HEK293 (cell line): Measurements from ENCODE around the gene CORO2B.

ENCODE experiments used
- CTCF ChIA-PET: fragments of 350-600 bp; formaldehyde crosslinking; extraction: SDS; loops from one replicate; lab custom pipeline; 2021; ENCODE audit warnings: antibody characterized with exemption; lab: Yijun Ruan, JAX
- POLR2A ChIA-PET: fragments of 300-600 bp; formaldehyde crosslinking; extraction: SDS; loops from one replicate; lab custom pipeline; 2020; ENCODE audit warnings: antibody characterized with exemption, inconsistent platforms; lab: Yijun Ruan, JAX
- H3K27ac ChIP-seq: fragments of 200-500 bp; sonication (Bioruptor generic); 2 replicates; pipeline ENCODE4 v1.5.1; 2014; ENCODE audit warnings: low read depth, low read length, control low read depth, inconsistent platforms; ENCODE audit errors: extremely low read depth
- H3K36me3 ChIP-seq, 2 experiments: fragments of 200-500 bp in 1 of 2; sonication (Bioruptor generic) in 1 of 2; 1 replicate in 1 of 2; 2 replicates in 1 of 2; pipeline ENCODE4 v1.5.1; 2014 to 2017; ENCODE audit warnings: inconsistent platforms in 2 of 2, low read length in 2 of 2; ENCODE audit not compliant: control insufficient read depth in 2 of 2, insufficient read depth in 1 of 2
- H3K4me1 ChIP-seq: fragments of 200-500 bp; sonication (Bioruptor generic); 2 replicates; pipeline ENCODE4 v1.5.1; 2014; ENCODE audit warnings: mild to moderate bottlenecking, low read length, inconsistent platforms; ENCODE audit not compliant: control insufficient read depth, insufficient read depth
- H3K4me3 ChIP-seq: 2 replicates; pipeline ENCODE4 v1.5.1; 2011; ENCODE audit warnings: low read depth, mild to moderate bottlenecking, control low read depth, low read length, moderate library complexity
- H3K9me3 ChIP-seq: fragments of 200-500 bp; sonication (Bioruptor generic); 2 replicates; pipeline ENCODE4 v1.5.1; 2014; ENCODE audit warnings: low read depth, low read length, inconsistent platforms; ENCODE audit not compliant: control insufficient read depth, insufficient read depth
- SALL2 ChIP-seq: fragments of 450-650 bp; formaldehyde crosslinking; IDR thresholded peaks from 2 replicates; pipeline ENCODE4 v1.5.0; 2017; ENCODE audit warnings: missing biosample characterization, mild to moderate bottlenecking, missing genetic modification characterization, borderline replicate concordance
- SETDB1 ChIP-seq: IDR thresholded peaks from one replicate; pipeline ENCODE4 v1.6.1; 2017; ENCODE audit warnings: mild to moderate bottlenecking, low read length, moderate library complexity, mixed read lengths; ENCODE audit not compliant: insufficient read length
- SP7 ChIP-seq: fragments of 450-650 bp; formaldehyde crosslinking; IDR thresholded peaks from 2 replicates; pipeline ENCODE4 v1.5.1; 2016; ENCODE audit warnings: missing biosample characterization, missing genetic modification characterization
- ZBTB1 ChIP-seq: fragments of 450-650 bp; formaldehyde crosslinking; IDR thresholded peaks from 2 replicates; pipeline ENCODE4 v1.5.1; 2016; ENCODE audit warnings: missing biosample characterization, missing genetic modification characterization
- ZBTB6 ChIP-seq: fragments of 450-650 bp; formaldehyde crosslinking; IDR thresholded peaks from 2 replicates; pipeline ENCODE4 v1.5.1; 2017; ENCODE audit warnings: missing biosample characterization, missing genetic modification characterization
- ZNF140 ChIP-seq: fragments of 450-650 bp; formaldehyde crosslinking; IDR thresholded peaks from 2 replicates; pipeline ENCODE4 v1.5.1; 2016; ENCODE audit warnings: missing biosample characterization, missing genetic modification characterization
- ZNF211 ChIP-seq: fragments of 450-650 bp; formaldehyde crosslinking; IDR thresholded peaks from 2 replicates; pipeline ENCODE4 v1.5.1; 2016; ENCODE audit warnings: low read depth, missing biosample characterization, missing genetic modification characterization
- ZNF214 ChIP-seq: fragments of 450-650 bp; formaldehyde crosslinking; IDR thresholded peaks from 2 replicates; pipeline ENCODE4 v1.5.1; 2017; ENCODE audit warnings: missing biosample characterization, mild to moderate bottlenecking, missing genetic modification characterization, borderline replicate concordance
- ZNF280C ChIP-seq: fragments of 450-650 bp; formaldehyde crosslinking; IDR thresholded peaks from 2 replicates; pipeline ENCODE4 v1.5.1; 2016; ENCODE audit warnings: missing biosample characterization, missing genetic modification characterization
- ZNF292 ChIP-seq: fragments of 450-650 bp; formaldehyde crosslinking; IDR thresholded peaks from 2 replicates; pipeline ENCODE4 v1.5.1; 2016; ENCODE audit warnings: low read depth, missing biosample characterization, missing genetic modification characterization, borderline replicate concordance
- ZNF548 ChIP-seq: fragments of 450-650 bp; formaldehyde crosslinking; IDR thresholded peaks from 2 replicates; pipeline ENCODE4 v1.5.1; 2016; ENCODE audit warnings: missing biosample characterization, missing genetic modification characterization
- ZNF768 ChIP-seq: fragments of 450-650 bp; formaldehyde crosslinking; IDR thresholded peaks from 2 replicates; pipeline ENCODE4 v1.5.1; 2018; ENCODE audit warnings: missing biosample characterization, mild to moderate bottlenecking, missing genetic modification characterization
- ZNF830 ChIP-seq: fragments of 450-650 bp; IDR thresholded peaks from 2 replicates; pipeline ENCODE4 v1.5.0; 2018; ENCODE audit warnings: missing biosample characterization, missing genetic modification characterization, low read depth, mild to moderate bottlenecking, moderate library complexity
- ZSCAN23 ChIP-seq: fragments of 450-650 bp; formaldehyde crosslinking; IDR thresholded peaks from 2 replicates; pipeline ENCODE4 v1.5.1; 2016; ENCODE audit warnings: missing biosample characterization, missing genetic modification characterization
- TF ChIP-seq, protein P1 (sequence below): fragments of 450-650 bp; formaldehyde crosslinking; IDR thresholded peaks from 2 replicates; pipeline ENCODE4 v1.5.1; 2016; ENCODE audit warnings: missing biosample characterization, missing genetic modification characterization
- TF ChIP-seq, protein P2 (sequence below): fragments of 450-650 bp; formaldehyde crosslinking; IDR thresholded peaks from 2 replicates; pipeline ENCODE4 v1.5.1; 2017; ENCODE audit warnings: missing biosample characterization, mild to moderate bottlenecking, missing genetic modification characterization, moderate library complexity

Gene CORO2B

DNA sequence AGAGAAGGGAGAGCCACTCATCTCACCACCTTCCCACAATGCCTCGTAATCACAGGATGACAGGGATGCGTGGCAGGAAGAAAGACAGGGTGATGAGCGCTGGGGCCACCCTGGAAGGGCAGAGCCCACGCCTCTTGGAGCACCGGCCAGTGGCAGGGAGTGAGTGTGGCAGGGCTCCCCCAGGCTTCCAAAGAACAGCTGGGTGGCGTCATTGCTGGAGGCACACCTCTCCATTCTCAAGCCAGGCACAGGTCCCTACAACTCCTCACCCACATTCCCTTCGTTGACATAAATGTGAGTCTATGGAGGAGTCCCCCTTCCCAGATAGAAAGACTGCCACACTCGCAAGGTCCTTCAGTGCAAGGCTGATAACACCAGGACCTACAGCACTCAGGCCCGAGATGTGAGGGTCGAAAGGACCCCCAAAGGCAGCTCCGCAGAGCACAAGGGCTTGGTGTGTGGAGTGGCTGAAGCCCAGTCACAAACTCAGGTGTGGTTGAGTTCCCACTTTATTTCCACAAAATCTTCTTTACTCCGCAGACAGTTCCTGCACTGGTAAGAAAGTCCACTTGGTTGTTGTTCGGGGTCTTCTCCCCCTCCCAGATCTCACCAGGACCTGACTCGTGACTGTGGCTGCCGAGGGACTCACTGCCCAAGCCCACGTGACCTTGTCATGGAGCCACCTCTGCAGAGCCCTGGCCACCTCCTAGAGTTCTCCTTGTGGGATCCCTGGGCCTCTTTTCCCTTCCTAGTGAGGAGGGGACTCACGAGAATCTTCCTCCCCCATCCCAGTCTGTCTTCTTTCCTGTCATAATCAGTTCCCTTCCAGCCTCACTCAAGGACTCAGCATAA is 22.4 kb upstream of the CORO2B start:
- CTCF ChIA-PET: interaction anchor here (0.6 to 14.6 kb wide), 16 partner anchors 8 to 582 kb away, joined by 3 to 421 read pairs (median 4); no protein-coding TSS in a partner anchor
- POLR2A ChIA-PET: no interaction called here
- TF ChIP-seq ZSCAN23 (tag by site-specific recombination) (no peak), SETDB1 (no peak), ZNF211 (no peak), ZNF548 (no peak), ZBTB6 (tag by site-specific recombination) (no peak), ZNF830 (tag by site-specific recombination) (no peak), ZNF280C (no peak), ZNF292 (tag by site-specific recombination) (no peak), ZNF140 (tag by site-specific recombination) (no peak), SP7 (tag by site-specific recombination) (no peak), ZBTB1 (tag by site-specific recombination) (no peak), SALL2 (tag by site-specific recombination) (no peak)
- TF ChIP-seq, protein P1, sequence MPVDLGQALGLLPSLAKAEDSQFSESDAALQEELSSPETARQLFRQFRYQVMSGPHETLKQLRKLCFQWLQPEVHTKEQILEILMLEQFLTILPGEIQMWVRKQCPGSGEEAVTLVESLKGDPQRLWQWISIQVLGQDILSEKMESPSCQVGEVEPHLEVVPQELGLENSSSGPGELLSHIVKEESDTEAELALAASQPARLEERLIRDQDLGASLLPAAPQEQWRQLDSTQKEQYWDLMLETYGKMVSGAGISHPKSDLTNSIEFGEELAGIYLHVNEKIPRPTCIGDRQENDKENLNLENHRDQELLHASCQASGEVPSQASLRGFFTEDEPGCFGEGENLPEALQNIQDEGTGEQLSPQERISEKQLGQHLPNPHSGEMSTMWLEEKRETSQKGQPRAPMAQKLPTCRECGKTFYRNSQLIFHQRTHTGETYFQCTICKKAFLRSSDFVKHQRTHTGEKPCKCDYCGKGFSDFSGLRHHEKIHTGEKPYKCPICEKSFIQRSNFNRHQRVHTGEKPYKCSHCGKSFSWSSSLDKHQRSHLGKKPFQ (tag by site-specific recombination): no peak
- TF ChIP-seq, protein P2, sequence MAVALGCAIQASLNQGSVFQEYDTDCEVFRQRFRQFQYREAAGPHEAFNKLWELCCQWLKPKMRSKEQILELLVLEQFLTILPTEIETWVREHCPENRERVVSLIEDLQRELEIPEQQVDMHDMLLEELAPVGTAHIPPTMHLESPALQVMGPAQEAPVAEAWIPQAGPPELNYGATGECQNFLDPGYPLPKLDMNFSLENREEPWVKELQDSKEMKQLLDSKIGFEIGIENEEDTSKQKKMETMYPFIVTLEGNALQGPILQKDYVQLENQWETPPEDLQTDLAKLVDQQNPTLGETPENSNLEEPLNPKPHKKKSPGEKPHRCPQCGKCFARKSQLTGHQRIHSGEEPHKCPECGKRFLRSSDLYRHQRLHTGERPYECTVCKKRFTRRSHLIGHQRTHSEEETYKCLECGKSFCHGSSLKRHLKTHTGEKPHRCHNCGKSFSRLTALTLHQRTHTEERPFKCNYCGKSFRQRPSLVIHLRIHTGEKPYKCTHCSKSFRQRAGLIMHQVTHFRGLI (tag by site-specific recombination): no peak
- H3K9me3 ChIP-seq: no peaks in the 10 kb centered on the region
- H3K4me3 ChIP-seq: no peak overlapping the region
- no peaks in the 10 kb centered on the region for H3K4me1 ChIP-seq
- no peaks in the 10 kb centered on the region for H3K36me3 ChIP-seq
- H3K27ac ChIP-seq: no peak overlapping the region

- CTCF ChIA-PET: interaction anchor here (0.6 to 14.6 kb wide), 14 partner anchors 9 to 367 kb away, joined by 3 to 421 read pairs (median 4); no protein-coding TSS in a partner anchor
- Histone ChIP-seq H3K27ac (no peak overlapping the region), H3K36me3 (no peaks in the 10 kb centered on the region)
- TF ChIP-seq ZNF768 (tag by site-specific recombination) (peak; percentile 66), ZNF214 (tag by site-specific recombination) (no peak)
- TF ChIP-seq, all 188 proteins: peak for 1
- H3K9me3 ChIP-seq: no peaks in the 10 kb centered on the region
- H3K4me3 ChIP-seq: no peak overlapping the region
- H3K4me1 ChIP-seq: no peaks in the 10 kb centered on the region
- POLR2A ChIA-PET: no interaction called here
Measured at GRCh38 chr15:68557469-68558317, 21.1 kb upstream of the CORO2B start.
